GM19193 (cell line): ENCODE data around the gene MAP1LC3B.

Source experiments
- POLR2A ChIP-seq: IDR thresholded peaks from 4 replicates; pipeline ENCODE4 v1.6.1; 2011; ENCODE audit not compliant: insufficient read depth, insufficient read length; ENCODE audit errors: extremely low read depth

MAP1LC3B gene

DNA sequence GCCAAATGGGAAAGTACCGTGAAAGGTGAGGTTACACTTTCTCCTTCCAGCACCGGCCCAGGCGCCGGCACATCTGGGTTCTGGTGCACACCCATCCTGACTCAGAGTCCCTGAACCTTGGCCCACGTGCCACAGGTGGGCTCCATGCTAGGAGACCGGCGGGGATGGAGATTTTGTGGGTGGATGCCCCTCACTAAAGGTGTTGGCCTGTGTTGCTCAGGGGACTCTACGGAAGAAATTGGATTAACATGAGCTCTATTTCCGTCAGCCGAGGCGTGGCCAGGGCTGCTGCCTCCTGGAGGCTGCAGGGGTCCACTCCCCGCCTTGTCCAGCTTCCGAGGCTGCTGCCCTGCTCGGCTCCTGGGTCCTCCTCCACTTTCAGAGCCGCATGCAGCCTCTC is 39.3 kb upstream of the MAP1LC3B start:
- no peak for TF ChIP-seq POLR2A

DNA sequence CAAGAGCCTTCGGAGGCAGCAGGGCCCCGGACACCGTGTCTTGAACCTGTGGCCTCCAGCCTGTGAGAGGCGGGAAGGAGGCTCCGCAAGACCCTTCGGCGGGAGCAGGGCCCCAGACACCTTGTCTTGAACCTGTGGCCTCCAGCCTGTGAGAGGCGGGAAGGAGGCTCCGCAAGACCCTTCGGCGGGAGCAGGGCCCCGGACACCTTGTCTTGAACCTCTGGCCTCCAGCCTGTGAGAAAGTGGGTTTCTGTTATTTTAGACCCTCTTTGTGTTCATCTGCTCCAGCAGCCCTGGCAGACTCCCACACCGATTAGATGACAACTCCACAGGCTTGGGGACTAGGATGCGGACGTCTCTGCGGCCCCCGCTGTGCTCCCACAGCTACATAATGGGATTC is 38.5 kb upstream of the MAP1LC3B start:
- no peak for TF ChIP-seq POLR2A

GRCh38 chr16:87356491-87356853 is 35.7 kb upstream of the MAP1LC3B start:
- TF ChIP-seq POLR2A = no peak

DNA sequence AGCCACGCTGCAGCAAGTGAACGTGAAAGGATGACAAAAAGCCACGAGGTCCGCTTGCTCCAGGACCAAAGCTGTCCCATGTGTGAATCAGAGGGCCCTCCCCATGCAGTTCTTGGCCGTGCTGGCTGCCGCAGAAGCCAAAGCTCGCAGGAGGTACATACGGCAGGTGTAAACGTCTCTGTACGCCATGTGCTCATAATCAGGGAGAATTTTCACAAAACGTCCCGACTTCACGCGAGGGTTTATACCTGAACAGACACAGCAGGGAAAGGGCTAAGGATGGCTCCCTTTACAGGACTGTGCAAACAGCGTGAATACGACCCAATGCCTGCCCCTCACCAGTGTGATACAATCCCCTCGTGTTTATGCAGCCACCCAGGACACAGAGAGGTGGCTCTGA is 33.9 kb upstream of the MAP1LC3B start:
- no peak for TF ChIP-seq POLR2A

DNA sequence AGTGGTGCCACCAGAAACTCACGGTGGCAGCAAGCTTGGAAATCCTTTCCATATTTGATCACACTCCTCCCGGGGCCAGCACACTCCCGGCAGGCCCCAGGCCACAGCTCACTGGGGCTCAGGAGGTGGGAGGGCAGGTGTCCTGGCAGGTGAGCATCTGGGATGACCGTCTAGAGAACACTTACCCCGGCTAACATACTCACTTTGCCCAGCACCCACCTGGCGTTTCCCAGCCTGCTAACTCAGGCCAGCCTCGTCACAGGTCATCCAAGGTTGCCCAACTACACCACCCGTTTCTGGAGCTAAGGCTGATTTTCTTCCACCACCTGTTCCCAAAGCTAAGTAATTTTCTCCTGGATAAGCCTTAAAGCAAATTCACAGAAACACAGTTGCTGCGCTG is 33.4 kb upstream of the MAP1LC3B start:
- no peak for TF ChIP-seq POLR2A

DNA sequence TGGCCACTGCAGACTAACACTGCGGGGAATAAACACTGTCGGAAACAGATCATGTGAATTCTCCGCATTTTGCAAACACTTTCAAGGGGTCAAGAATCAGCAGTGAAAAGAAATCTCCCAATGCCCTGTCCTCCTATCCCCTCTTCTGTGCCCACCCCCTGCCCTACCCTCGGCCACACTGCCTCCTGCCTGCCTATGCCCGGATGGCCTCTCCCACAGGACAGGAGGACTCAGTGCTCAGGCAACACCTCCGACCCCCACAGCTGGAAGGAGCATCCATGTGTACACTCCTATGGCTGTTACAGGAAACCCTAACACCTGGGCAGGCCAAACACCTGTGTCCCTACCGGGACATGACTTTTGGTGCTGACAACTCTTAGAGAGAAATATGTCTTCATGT is 33.0 kb upstream of the MAP1LC3B start:
- no peak for TF ChIP-seq POLR2A

GRCh38 chr16:87360862-87361610 is 31.1 kb upstream of the MAP1LC3B start:
- TF ChIP-seq POLR2A = no peak

- TF ChIP-seq POLR2A = no peak
These were observed 30.1 kb upstream of the MAP1LC3B start for GRCh38 chr16:87361916-87362619.

DNA sequence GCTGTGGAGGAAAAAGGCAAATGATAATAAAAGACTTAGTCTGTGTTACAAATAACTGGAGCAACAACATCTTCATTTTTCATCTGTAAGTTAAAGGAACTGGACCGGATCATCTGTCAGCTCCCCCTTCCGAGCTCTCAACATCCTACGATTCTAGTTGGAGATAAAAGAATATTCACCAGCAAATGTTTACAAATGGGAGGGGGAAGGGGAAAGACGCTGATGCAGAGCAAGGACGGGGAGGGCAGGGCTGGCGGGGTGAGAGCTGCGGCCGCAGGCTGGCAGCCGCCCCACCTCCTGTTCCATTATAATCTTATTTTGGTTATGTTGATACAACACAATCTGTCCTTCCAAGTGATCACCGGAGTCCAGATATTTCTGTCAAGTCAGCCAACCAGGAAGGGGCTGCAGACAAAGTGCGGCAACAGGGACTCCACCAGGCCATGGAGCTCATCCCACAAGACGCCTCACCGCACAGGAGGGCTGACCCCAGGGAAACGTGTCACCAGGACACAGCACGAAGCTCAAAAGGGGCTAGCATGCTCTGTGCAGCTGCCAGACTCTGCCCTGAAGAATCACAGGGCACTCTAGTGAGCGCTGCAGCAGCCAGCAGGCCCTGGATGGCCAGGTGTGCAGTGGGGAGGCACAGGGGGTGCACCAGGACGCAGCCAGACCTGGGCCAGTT is 28.2 kb upstream of the MAP1LC3B start:
- no peak for TF ChIP-seq POLR2A

GRCh38 chr16:87365021-87365713 is 27.0 kb upstream of the MAP1LC3B start:
- TF ChIP-seq POLR2A = no peak

DNA sequence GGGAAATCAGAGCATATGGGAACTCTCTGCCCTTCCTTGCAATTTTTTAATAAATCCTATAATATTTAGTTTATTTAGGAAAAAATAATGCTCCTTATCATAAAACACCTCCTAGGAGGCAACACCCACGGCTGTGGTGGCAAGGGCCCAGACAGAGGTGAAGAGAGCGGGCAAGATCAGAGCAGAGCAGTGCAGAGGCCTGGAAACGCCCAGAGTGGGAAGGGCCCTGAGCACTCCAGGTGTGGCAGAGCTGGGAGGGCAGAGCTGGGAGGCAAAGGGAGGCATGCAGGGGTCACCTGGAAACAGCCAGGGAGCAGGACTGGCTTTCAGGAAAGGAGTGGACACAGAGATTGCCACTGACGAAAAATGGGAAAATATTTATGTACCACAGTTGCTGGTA is 25.8 kb upstream of the MAP1LC3B start:
- TF ChIP-seq POLR2A = no peak

- TF ChIP-seq POLR2A = no peak
These were observed 25.2 kb upstream of the MAP1LC3B start for GRCh38 chr16:87366930-87367329.

- TF ChIP-seq POLR2A = no peak
These were observed 24.6 kb upstream of the MAP1LC3B start for GRCh38 chr16:87367529-87367928.

DNA sequence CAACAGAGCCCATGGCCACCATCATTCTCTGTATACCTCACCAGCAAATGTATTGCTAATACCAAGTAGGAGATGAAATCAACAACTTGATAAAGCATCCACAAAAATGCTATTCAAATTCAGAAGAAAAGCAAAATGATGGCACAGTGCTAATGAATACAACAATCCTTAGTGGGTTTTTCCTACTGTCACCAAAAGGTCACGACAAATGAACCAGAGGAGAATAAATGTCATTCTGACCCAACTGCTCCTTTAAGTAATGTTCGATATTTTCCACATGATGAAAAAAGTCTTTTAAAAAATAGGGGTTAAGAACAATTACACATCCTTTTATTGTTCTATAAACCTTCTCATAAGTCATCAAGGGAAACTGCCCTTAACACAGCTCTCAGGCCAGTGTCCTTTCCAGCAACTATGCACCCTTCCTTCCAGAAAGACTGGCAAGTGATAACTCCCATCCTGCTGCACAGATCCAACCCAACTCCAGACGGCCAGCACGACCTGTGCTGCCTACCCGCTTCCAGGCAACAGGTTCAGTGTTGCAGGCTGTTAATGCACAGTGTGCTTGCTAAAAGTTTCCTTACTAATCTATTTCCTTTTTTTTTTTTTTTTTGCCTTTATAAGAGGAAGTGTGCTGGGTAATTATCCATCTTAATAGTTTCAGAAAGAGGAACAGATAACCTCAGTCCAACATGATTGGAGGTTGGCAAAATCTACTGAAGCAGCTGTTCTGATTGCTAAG is 23.9 kb upstream of the MAP1LC3B start:
- no peak for TF ChIP-seq POLR2A
